Astrocyte (in vitro differentiated cells and primary cell): ENCODE results near the gene MST1. TPM values are rescaled to one million over a fixed set of nuclear protein-coding genes. Genes with fewer than 3 reads are reported as not detected.

Experiments
- DNase-seq: peaks from one replicate; pipeline ENCODE4 v3.0.0-alpha.2; 2010; ENCODE audit warnings: low read depth
- FAIRE-seq: peaks from 2 replicates; lab custom pipeline; 2011; peaks lifted over from hg19 to GRCh38; lab: Jason Lieb, UNC
- H2AFZ ChIP-seq: 2 replicates; pipeline ENCODE4 v1.6.0; 2012; ENCODE audit warnings: low read depth, low read length, inconsistent platforms
- H3K27ac ChIP-seq: 2 replicates; pipeline ENCODE4 v1.5.1; 2011; ENCODE audit warnings: low read depth, low read length, inconsistent platforms
- H3K27me3 ChIP-seq: 2 replicates; pipeline ENCODE4 v1.6.0; 2011; ENCODE audit warnings: low read length, inconsistent platforms; ENCODE audit not compliant: insufficient read depth
- H3K36me3 ChIP-seq: 2 replicates; pipeline ENCODE4 v1.5.1; 2011; ENCODE audit warnings: low read length, inconsistent platforms; ENCODE audit not compliant: insufficient read depth
- H3K4me1 ChIP-seq: 2 replicates; pipeline ENCODE4 v1.5.1; 2011; ENCODE audit warnings: low read length, inconsistent platforms; ENCODE audit not compliant: insufficient read depth
- H3K4me2 ChIP-seq: 2 replicates; pipeline ENCODE4 v1.6.0; 2012; ENCODE audit warnings: low read length, inconsistent platforms
- H3K4me3 ChIP-seq: 2 replicates; pipeline ENCODE4 v1.5.1; 2011; ENCODE audit warnings: low read depth, mild to moderate bottlenecking, low read length, inconsistent platforms; ENCODE audit not compliant: insufficient read depth
- H3K79me2 ChIP-seq: 2 replicates; pipeline ENCODE4 v1.6.0; 2012; ENCODE audit warnings: mild to moderate bottlenecking, low read length, inconsistent platforms; ENCODE audit not compliant: insufficient read depth
- H3K9ac ChIP-seq: 2 replicates; pipeline ENCODE4 v1.6.0; 2012; ENCODE audit warnings: mild to moderate bottlenecking, low read length, inconsistent platforms
- H3K9me3 ChIP-seq: 2 replicates; pipeline ENCODE4 v1.5.1; 2012; ENCODE audit warnings: low read depth, mild to moderate bottlenecking, low read length, inconsistent platforms; ENCODE audit not compliant: insufficient read depth
- H4K20me1 ChIP-seq: 2 replicates; pipeline ENCODE4 v1.6.0; 2012; ENCODE audit warnings: low read length, inconsistent platforms; ENCODE audit not compliant: insufficient read depth
- H3K27ac Mint-ChIP-seq: one replicate; pipeline ENCODE4 v1.8.0; 2021; ENCODE audit warnings: mild to moderate bottlenecking, mixed read lengths; ENCODE audit not compliant: unreplicated experiment
- H3K27me3 Mint-ChIP-seq: one replicate; pipeline ENCODE4 v1.8.0; 2021; ENCODE audit warnings: low read depth, mixed read lengths; ENCODE audit not compliant: unreplicated experiment
- H3K36me3 Mint-ChIP-seq: one replicate; pipeline ENCODE4 v1.8.0; 2021; ENCODE audit warnings: low read depth, mixed read lengths; ENCODE audit not compliant: unreplicated experiment
- H3K4me1 Mint-ChIP-seq: one replicate; pipeline ENCODE4 v1.8.0; 2021; ENCODE audit warnings: low read depth, mixed read lengths; ENCODE audit not compliant: unreplicated experiment
- H3K4me3 Mint-ChIP-seq: one replicate; pipeline ENCODE4 v1.8.0; 2021; ENCODE audit warnings: mild to moderate bottlenecking, moderate library complexity, mixed read lengths; ENCODE audit not compliant: unreplicated experiment
- H3K9me3 Mint-ChIP-seq: one replicate; pipeline ENCODE4 v1.8.0; 2021; ENCODE audit warnings: mild to moderate bottlenecking, mixed read lengths; ENCODE audit not compliant: unreplicated experiment
- CTCF ChIP-seq: IDR thresholded peaks from 2 replicates; pipeline ENCODE4 v1.5.1; 2011; ENCODE audit warnings: low read depth, mild to moderate bottlenecking, inconsistent platforms, low read length, moderate library complexity; ENCODE audit not compliant: insufficient read depth
- EZH2 ChIP-seq: IDR thresholded peaks from 2 replicates; pipeline ENCODE4 v1.6.1; 2012; ENCODE audit warnings: mild to moderate bottlenecking, low read length, inconsistent platforms; ENCODE audit not compliant: insufficient read depth
- total RNA-seq: library from RNA; stranded (reverse); gene quantifications from 2 replicates; pipeline ENCODE4 v1.2.1, GENCODE V29; 2021

MST1 gene
- total RNA-seq, 1 donor from 2014 or later, result 9.3 TPM

GRCh38 chr3:49734752-49735151 lies 45.5 kb upstream of the MST1 start:
- H3K27me3 ChIP-seq, result no peaks in the 10 kb centered on the region
- H3K9me3 ChIP-seq, result no peaks in the 10 kb centered on the region
- TF ChIP-seq EZH2 (no peak), CTCF (no peak)
- no peak overlapping the region for H3K4me3 Mint-ChIP-seq
- H3K27ac ChIP-seq, result no peak overlapping the region
- peaks cover 22% of the 10 kb centered on the region for H3K36me3 ChIP-seq
- H3K4me1 ChIP-seq, result no peaks in the 10 kb centered on the region
- H3K4me1 Mint-ChIP-seq, result no peaks in the 10 kb centered on the region
- no peaks in the 10 kb centered on the region for H3K27me3 Mint-ChIP-seq
- no peak overlapping the region for H2AFZ ChIP-seq
- H3K9me3 Mint-ChIP-seq, result no peaks in the 10 kb centered on the region
- FAIRE-seq (no peak), DNase-seq (no peak)
- H3K4me2 ChIP-seq, result no peak overlapping the region
- H4K20me1 ChIP-seq, result no peaks in the 10 kb centered on the region
- H3K36me3 Mint-ChIP-seq, result peaks cover 27% of the 10 kb centered on the region
- no peak overlapping the region for H3K9ac ChIP-seq
- H3K79me2 ChIP-seq, result peaks cover 12% of the 10 kb centered on the region
- no peak overlapping the region for H3K4me3 ChIP-seq
- no peak overlapping the region for H3K27ac Mint-ChIP-seq

- Histone ChIP-seq H3K27me3 (no peaks in the 10 kb centered on the region), H2AFZ (no peak overlapping the region), H3K9ac (no peak overlapping the region), H3K9me3 (no peaks in the 10 kb centered on the region), H3K36me3 (peaks cover 22% of the 10 kb centered on the region), H4K20me1 (no peaks in the 10 kb centered on the region), H3K4me1 (no peaks in the 10 kb centered on the region), H3K27ac (no peak overlapping the region), H3K4me2 (no peak overlapping the region), H3K4me3 (no peak overlapping the region), H3K79me2 (peaks cover 12% of the 10 kb centered on the region)
- Mint-ChIP-seq H3K4me3 (no peak overlapping the region), H3K9me3 (no peaks in the 10 kb centered on the region), H3K27me3 (no peaks in the 10 kb centered on the region), H3K27ac (no peak overlapping the region), H3K36me3 (peaks cover 25% of the 10 kb centered on the region), H3K4me1 (no peaks in the 10 kb centered on the region)
- no peak for DNase-seq
- FAIRE-seq, result no peak
- no peak for TF ChIP-seq EZH2
- TF ChIP-seq CTCF, result no peak
These were observed 44.3 kb upstream of the MST1 start for GRCh38 chr3:49733551-49733950.

GRCh38 chr3:49732597-49732996 lies 43.3 kb upstream of the MST1 start:
- no peaks in the 10 kb centered on the region for H3K9me3 ChIP-seq
- H3K9ac ChIP-seq, result no peak overlapping the region
- DNase-seq (no peak), FAIRE-seq (no peak)
- H3K4me1 ChIP-seq, result no peaks in the 10 kb centered on the region
- Mint-ChIP-seq H3K4me3 (no peak overlapping the region), H3K36me3 (peaks cover 19% of the 10 kb centered on the region), H3K27me3 (no peaks in the 10 kb centered on the region), H3K4me1 (no peaks in the 10 kb centered on the region), H3K9me3 (no peaks in the 10 kb centered on the region), H3K27ac (no peak overlapping the region)
- H3K36me3 ChIP-seq, result peaks cover 22% of the 10 kb centered on the region
- TF ChIP-seq CTCF, result no peak
- no peak for TF ChIP-seq EZH2
- no peak overlapping the region for H3K4me2 ChIP-seq
- H2AFZ ChIP-seq, result no peak overlapping the region
- peaks cover 12% of the 10 kb centered on the region for H3K79me2 ChIP-seq
- no peaks in the 10 kb centered on the region for H3K27me3 ChIP-seq
- no peak overlapping the region for H3K4me3 ChIP-seq
- no peaks in the 10 kb centered on the region for H4K20me1 ChIP-seq
- H3K27ac ChIP-seq, result no peak overlapping the region
